T47D (cell line): ENCODE data around the gene SMTNL1.

Experiments used
- DNase-seq, 2 experiments: peaks; one replicate each; pipeline versions ENCODE4 v3.0.0 to v3.0.0-alpha.2; 2011 to 2012; ENCODE audit warnings: low read depth in 1 of 2, low spot score in 1 of 2
- JUND ChIP-seq: IDR thresholded peaks from 2 replicates; pipeline ENCODE4 v1.6.1; 2012; ENCODE audit warnings: low read depth
- in situ Hi-C: cut with HindIII; loops from 2 replicates; pipeline ENCODE4 v1.10.0; 2016; ENCODE audit warnings: low sequenced_read_pairs, low pct_unique_long_range_greater_than_20kb

The SMTNL1 gene

DNA sequence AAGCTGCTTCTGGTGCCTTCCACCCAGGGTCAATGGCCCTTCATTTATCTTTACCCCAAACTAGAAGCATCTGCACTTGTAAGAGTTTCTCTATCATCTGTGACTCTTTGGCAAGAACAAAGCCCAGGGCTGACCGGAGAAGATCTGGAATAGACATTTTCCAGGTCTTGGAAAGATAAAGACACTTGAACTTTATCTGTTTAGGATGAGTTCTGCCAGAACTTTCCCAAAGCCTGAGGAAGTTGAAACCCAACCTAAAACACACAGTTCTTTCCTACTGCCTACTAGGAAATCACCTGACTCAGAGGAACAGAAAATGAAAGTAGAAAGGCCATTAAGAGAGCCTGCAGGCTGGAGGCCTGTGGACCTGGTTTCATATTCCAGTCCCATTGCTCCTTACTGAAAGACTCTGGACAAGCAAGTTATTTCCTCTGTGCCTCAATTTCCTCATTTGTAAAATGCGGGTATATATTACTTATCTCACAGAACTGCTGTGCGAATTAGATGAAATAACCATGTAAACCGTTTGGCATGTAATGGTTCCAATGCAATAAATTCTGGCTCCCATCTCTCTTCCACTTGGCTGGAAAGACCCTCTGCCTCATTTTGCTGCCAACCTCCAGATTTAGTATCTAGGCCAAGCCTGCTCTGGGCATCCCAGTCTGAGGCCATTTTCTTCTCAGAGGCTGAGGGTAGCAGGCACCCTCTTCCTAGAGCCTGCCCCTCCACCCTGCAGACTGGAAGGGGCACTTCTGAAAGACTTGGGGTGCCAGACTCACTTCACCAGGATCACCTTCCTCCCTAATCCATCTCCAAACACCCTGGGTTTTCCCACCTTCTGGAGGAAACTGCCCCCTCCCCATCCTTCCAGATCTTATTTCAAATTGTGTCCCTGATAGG lies 28.9 kb downstream of the SMTNL1 start:
- in situ Hi-C loops = no loop called here
- no peak for TF ChIP-seq JUND
- peak; percentile 66 to 69 for DNase-seq

DNA sequence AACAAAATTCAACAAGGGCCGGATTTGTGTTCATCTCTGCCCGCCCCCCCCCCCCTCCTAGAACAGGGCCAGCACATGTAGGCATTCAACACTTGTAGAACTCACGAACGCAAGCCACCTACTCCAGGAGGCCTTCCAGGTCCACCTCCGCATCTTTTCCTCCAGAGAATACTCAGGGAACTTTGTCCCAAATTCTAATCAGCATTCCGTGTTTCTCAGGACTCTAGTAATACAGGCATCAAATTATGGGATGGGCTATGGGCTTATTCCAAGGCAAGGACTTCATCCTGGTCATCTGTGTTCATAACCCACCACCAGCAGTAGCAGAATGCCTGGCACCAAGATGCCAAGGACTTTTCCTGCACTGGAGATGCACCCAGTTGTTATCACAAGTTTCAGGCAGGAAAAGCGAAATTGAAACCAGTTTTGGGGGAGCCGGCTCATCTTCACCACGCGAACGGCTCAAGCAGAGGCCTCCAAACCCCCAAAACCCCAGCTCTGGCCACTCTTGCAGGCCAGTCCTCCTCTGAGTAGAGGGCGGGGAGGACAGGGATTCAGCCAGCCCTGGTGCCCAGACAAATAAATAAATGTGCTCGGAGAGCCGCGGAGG lies 29.6 kb downstream of the SMTNL1 start:
- in situ Hi-C loops = no loop called here
- no peak for TF ChIP-seq JUND
- DNase-seq = no peak

GRCh38 chr11:57567515-57568329 lies 30.3 kb downstream of the SMTNL1 start, which contains the start of gene UBE2L6:
UBE2L6 (minus strand) TSS chr11:57567672; CDS start chr11:57567611, 61 bp downstream.
- DNase-seq = peak; percentile 64 to 74
- no peak for TF ChIP-seq JUND
- in situ Hi-C loops = no loop called here

DNA sequence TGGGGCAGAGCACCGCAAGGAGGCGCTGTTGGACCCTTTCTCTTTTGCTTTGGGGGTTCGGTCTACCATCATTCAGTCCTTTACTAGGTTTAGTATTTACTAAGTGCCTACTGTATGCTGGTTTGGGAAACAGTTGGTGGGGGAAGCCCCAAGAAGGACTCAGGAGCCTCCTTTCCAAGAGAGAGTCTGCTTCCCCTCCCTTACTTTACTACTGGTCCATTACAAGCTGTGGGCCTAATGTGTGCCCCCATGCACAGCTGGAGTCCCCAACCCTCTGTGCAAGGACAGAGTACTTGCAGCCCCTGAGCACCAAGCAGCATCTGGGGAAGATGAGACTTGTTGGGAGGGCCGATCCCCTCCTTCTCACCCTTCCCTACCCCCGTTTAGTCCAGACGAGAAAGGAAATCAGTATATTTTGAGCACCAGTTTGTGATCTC lies 31.0 kb downstream of the SMTNL1 start:
- in situ Hi-C loops = no loop called here
- no peak for TF ChIP-seq JUND
- DNase-seq = peak in 1 of 2 experiments; percentile 86

DNA sequence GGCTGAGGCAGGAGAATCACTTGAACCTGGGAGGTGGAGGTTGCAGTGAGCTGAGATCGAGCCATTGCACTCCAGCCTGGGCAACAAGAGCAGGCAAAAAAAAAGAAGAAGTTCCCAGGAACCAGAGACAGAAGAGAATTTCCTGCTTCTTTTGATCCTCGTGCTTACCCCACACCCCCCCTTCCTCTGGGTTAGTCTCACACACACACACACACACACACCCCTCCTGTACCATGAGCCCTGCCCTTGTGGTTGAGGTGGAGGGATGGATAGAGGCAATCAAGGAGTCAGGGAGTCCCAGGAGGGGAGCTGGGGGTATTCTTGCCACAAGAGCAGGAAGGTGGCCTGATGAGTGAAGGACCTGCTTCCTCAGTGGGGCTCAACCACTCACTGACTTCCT lies 34.2 kb downstream of the SMTNL1 start:
- DNase-seq = no peak
- in situ Hi-C loops = no loop called here
- TF ChIP-seq JUND = no peak

- no peak for DNase-seq
- in situ Hi-C loops = no loop called here
- no peak for TF ChIP-seq JUND
Measured at GRCh38 chr11:57574061-57574460, 36.7 kb downstream of the SMTNL1 start.

- no peak for TF ChIP-seq JUND
- in situ Hi-C loops = no loop called here
- DNase-seq = no peak
Measured at GRCh38 chr11:57584341-57584740, 46.9 kb downstream of the SMTNL1 start.

- in situ Hi-C loops = no loop called here
- DNase-seq = no peak
- TF ChIP-seq JUND = no peak
Measured at GRCh38 chr11:57585301-57585700, 47.9 kb downstream of the SMTNL1 start.

- DNase-seq = no peak
- TF ChIP-seq JUND = no peak
- in situ Hi-C loops = no loop called here
Measured at GRCh38 chr11:57586711-57587245, 49.4 kb downstream of the SMTNL1 start.

- DNase-seq = no peak
- in situ Hi-C loops = no loop called here
- no peak for TF ChIP-seq JUND
Measured at GRCh38 chr11:57588046-57588710, 50.8 kb downstream of the SMTNL1 start.

DNA sequence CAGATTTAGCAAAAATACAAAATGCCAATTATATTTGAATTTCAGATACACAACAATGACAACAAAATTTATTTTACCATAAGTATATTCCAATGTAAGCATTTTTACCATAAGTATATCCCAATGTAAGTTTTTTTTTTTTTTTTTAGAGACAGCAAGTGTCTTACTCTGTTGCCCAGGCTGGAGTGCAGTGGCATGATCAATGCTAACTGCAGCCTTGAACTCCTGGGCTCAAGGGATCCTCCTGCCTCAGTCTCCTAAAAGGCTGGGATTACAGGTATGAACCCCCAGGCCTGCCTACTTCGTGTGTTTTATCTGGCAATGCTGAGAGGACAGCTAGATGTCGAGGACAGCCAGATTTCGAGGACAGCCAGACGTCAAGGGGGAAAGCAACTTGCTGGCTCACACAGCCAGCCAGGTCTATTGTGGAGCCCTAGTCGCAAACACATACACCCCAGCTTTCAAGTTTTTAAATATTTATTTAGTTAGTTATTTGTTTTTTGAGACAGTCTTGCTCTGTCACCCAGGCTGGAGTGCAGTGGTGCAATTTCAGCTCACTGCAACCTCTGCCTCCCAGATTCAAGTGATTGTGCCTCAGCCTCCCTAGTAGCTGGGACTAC lies 59.0 kb downstream of the SMTNL1 start:
- in situ Hi-C loops = no loop called here

More for the DNA sequence above, 59.0 kb downstream of the SMTNL1 start:
- no peak for DNase-seq
- TF ChIP-seq JUND = no peak
